Measurements from ENCODE around the gene ZNF383. TPM values are rescaled to one million over a fixed set of nuclear protein-coding genes. Genes with fewer than 3 reads are reported as not detected.

The ZNF383 gene
- total RNA-seq (37.2 and 42.2 TPM in 2 replicates), polyA plus RNA-seq (7.9 and 8.3 TPM in 2 replicates), polyA minus RNA-seq (6.1 and 12.3 TPM in 2 replicates)
- total RNA-seq (2013) = 21.1 TPM

DNA sequence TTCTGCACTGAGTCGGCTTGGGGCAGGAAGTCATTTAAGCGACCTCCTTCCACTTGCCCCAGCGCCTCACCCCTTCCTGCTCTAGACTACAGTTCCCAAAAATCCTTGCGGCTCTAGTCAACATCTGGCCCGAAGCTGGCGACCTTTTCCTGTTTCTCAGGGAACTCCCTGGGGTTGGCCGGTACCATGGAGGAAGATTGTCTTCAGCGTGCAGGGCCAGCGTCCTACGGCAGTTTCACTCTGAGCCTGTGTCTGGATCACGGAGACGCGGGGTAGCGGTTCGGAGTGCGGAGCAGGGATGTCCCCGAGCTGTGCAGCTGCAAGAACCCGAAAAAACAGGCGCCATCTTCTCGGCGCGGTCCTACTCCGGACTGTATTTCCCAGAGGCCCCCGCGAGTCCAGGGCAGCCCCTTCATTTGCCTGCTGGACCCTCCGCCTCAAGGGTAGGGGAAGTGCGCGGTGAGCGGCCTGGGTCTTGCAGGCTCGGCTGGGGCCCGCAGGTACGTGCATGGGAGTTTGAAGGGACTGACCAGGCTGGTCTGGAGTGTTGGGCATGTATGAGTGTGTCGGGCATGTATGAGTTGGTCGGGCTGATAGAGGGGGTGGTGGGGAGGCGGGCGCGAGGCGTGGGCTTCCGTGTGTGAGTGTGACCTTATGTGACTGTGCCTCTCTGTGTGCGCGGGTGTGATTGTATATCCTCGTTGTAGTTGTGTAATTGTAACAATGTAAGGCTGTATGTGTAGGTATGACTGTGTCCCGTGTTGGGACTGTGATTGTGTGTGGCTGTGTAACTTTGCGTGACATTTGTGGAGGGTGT is at the start of gene ZNF383:
Gene ZNF383 (plus strand): TSS at position 440 of the 817 bp plus-strand sequence. CDS start 12,240 bp downstream, outside the sequence.
- intact Hi-C loops (cut with micrococcal nuclease) = loop anchor here (1.0 to 10.0 kb wide), 14 partner anchors 8 to 1117 kb away; partner anchors contain the start of genes CATSPERG, ZFP14, ZNF146 and ZNF345
- H3K4me2 ChIP-seq (replicated peaks; ENCODE audit: low read depth, low read length, poor library complexity, severe bottlenecking) = peak within 1 kb of the TSS; percentile 78
- WGBS (ENCODE audit: insufficient coverage) = under 1% methylated on average over 44 of the region's 44 CpGs
- peak; percentile 92 for DNase-seq
- no peak for TF ChIP-seq EZH2 (IDR thresholded peaks at IDR 0.05; ENCODE audit: borderline replicate concordance, insufficient read depth, low read depth, low read length, poor library complexity, severe bottlenecking)
- TF ChIP-seq, protein P1, sequence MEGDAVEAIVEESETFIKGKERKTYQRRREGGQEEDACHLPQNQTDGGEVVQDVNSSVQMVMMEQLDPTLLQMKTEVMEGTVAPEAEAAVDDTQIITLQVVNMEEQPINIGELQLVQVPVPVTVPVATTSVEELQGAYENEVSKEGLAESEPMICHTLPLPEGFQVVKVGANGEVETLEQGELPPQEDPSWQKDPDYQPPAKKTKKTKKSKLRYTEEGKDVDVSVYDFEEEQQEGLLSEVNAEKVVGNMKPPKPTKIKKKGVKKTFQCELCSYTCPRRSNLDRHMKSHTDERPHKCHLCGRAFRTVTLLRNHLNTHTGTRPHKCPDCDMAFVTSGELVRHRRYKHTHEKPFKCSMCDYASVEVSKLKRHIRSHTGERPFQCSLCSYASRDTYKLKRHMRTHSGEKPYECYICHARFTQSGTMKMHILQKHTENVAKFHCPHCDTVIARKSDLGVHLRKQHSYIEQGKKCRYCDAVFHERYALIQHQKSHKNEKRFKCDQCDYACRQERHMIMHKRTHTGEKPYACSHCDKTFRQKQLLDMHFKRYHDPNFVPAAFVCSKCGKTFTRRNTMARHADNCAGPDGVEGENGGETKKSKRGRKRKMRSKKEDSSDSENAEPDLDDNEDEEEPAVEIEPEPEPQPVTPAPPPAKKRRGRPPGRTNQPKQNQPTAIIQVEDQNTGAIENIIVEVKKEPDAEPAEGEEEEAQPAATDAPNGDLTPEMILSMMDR (IDR thresholded peaks at IDR 0.05) = no peak
- H3K4me1 ChIP-seq (ENCODE audit: control insufficient read depth in 2 of 2, insufficient read depth in 2 of 2, low read length in 2 of 2) = peaks cover 10 to 12% of the 10 kb centered on the region in 2 donors
- peak; percentile 90 for ATAC-seq (ENCODE audit: low read depth)
- Mint-ChIP-seq H3K27me3 (no peaks in the 10 kb centered on the region), H3K4me1 (peaks cover 24% of the 10 kb centered on the region), H3K9me3 (ENCODE audit: insufficient read depth) (no peaks in the 10 kb centered on the region), H3K4me3 (peak within 1 kb of the TSS; percentile 97), H3K27ac (peak within 1 kb of the TSS; percentile 100)
- H3K36me3 ChIP-seq (replicated peaks in 1 of 2; ENCODE audit: control extremely low read depth in 1 of 2, control insufficient read depth in 1 of 2, extremely low read depth in 1 of 2, insufficient read depth in 2 of 2, low read length in 1 of 2) = peaks cover 3 to 5% of the 10 kb centered on the region in 2 experiments
- peak within 1 kb of the TSS; percentile 98 for H2AFZ ChIP-seq (ENCODE audit: insufficient read depth, low read depth, low read length, poor library complexity, severe bottlenecking)
- ChIA-PET CTCF (interaction anchor here (0.7 to 1.6 kb wide), 3 partner anchors 44 to 250 kb away, joined by 4 read pairs; partner anchors contain the start of gene ZNF585A), POLR2A (interaction anchor here (0.5 to 1.7 kb wide), 4 partner anchors 45 to 1003 kb away, joined by 4 to 5 read pairs (median 5); partner anchors contain the start of genes ZNF146, ZNF260 and ZNF565)
- peaks cover 3% of the 10 kb centered on the region for H4K20me1 ChIP-seq (ENCODE audit: control insufficient read depth, insufficient read depth, low read length, poor library complexity, severe bottlenecking)
- H3K9me3 ChIP-seq (ENCODE audit: control extremely low read depth in 1 of 3, control insufficient read depth in 2 of 3, insufficient read depth in 1 of 3, low read length in 2 of 3) = peaks cover 0 to 16% (median 3%) of the 10 kb centered on the region in 3 donors
- peak within 1 kb of the TSS; percentile 77 to 86 for H3K27ac ChIP-seq (ENCODE audit: low read length in 2 of 2)
- H3K27me3 ChIP-seq (replicated peaks in 1 of 4; ENCODE audit: control extremely low read depth in 1 of 4, control insufficient read depth in 3 of 4, insufficient read depth in 4 of 4, low read length in 3 of 4) = no peaks in the 10 kb centered on the region
- peak within 1 kb of the TSS; percentile 87 for H3K9ac ChIP-seq (ENCODE audit: low read length)
- H3K79me2 ChIP-seq (ENCODE audit: control insufficient read depth, insufficient read depth, low read length) = peaks cover 41% of the 10 kb centered on the region
- peak within 1 kb of the TSS; percentile 78 to 96 (median 88) for H3K4me3 ChIP-seq (ENCODE audit: control extremely low read depth in 1 of 5, extremely low read depth in 1 of 5, insufficient read depth in 1 of 5, low read depth in 2 of 5, low read length in 4 of 5)

Data from B cell (primary cell).